SKM-1 treated with dmso at 0.1 percent for 144 hours (cell line): ENCODE data around the gene SPDEF.

Experiments used
- DNase-seq: peaks from one replicate; lab custom pipeline; 2025; ENCODE audit not compliant: unreplicated experiment; lab: John Stamatoyannopoulos, UW

Gene SPDEF

DNA sequence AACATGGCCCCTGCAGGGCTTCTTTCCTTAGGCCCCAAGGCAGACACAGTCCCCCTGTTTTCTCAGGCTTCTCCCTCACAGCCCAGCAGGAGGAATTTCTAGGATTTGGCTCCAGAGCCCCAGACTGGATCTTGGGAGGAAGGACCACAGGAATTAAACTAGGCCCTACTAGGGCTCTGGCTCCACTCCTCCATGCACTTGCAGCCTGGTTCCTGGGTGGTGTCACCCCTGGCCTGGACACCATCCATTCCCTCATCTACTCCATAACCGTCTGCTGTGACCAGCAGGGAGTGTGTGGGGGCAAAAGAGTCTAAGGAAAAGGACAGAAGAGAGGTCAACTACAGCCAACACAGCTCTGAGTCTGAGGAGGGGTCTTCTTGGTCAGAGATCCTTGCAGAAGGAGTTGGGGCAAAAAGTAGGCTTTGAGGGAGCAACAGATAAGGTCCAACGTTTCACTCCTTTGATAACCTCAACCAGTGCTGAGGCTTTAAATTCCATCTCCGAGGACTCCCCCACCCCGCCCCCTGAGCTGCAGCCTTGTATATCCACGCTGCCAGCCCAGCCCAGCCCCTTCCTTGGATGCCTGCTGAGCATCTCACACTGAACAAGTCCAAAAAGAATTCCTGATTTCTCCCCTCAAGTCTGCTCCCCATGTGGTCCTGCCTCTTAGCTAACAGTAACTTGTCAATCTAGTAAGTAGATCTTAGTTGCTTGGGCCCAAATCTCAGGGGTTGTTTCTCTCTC is 27.9 kb upstream of the SPDEF start:
- no peak for DNase-seq

DNA sequence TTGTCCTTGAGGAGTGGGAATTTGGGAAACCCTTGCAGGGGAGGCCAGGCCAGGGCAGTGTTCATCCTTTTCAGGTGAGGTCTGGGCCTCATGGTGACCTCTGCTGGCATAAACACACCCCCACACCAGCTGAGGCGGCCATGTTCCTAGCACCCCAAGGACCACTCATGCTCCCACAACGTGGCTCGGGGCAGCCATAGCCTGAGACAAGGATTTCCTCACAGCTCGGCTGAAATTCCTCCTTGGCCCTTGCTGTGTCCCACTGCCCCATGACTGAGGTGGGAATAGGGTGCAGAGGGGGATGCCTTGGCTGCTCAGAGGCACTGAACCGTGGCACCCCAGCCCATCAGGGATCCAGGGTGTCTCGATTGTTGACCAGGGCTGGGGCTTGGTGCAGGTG is 27.3 kb upstream of the SPDEF start:
- no peak for DNase-seq

DNA sequence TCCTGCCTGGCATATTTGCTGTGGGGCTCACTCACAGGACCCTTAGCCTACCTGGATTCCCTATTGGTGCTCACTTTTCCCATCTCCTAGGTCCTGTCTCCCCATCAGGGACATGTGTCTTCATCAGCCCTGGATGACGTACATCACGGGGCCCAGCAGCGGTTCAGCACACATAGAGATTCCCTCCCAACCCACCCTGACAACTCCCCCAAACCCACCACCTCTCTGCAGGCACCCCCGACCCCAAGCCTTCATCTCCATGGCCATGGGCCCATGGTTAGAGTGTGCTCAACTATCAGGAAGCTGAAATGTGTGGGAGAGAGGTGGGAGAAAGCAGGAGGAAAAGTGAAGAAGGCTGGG is 25.4 kb upstream of the SPDEF start:
- DNase-seq: no peak

DNA sequence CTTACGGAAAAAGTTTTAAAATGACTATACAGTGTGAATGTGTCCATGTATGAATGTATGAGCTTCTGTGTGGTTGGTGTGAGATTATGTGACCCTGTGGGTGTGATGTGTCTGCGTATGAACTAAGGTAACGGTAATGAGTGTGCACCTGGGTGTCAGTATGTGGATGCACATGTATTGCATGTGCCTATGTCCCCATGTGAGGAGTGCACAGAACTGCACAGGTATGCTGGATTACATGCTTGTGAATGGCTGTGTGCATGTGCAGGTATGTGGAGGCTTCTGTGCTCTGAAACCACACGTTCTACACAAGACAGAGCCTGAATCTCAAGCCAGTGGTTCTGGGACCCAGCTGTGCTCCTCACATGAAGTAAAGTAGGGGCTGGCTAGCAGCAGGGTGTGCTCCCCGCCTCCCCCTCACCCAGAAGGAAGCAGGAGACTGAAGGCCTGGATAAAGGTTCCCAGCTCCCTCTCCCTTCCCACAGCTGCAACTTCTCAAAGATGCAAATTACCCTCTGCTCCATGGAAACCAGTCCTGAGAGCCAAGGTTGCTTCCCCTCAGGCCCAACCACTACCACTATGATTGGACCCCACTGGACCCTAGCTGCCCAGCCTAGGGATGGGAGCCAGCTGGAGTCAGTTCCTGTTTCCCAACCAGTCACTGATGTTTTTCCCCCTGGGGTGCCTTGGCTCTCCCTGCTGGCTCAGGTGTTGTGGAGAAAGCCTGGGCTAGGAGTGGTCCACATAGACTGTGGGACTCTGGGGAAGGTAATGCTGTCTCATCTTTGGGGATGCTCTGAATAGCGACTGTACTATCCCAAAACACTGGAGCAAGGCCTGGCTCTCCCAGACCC is 24.8 kb upstream of the SPDEF start:
- no peak for DNase-seq

DNA sequence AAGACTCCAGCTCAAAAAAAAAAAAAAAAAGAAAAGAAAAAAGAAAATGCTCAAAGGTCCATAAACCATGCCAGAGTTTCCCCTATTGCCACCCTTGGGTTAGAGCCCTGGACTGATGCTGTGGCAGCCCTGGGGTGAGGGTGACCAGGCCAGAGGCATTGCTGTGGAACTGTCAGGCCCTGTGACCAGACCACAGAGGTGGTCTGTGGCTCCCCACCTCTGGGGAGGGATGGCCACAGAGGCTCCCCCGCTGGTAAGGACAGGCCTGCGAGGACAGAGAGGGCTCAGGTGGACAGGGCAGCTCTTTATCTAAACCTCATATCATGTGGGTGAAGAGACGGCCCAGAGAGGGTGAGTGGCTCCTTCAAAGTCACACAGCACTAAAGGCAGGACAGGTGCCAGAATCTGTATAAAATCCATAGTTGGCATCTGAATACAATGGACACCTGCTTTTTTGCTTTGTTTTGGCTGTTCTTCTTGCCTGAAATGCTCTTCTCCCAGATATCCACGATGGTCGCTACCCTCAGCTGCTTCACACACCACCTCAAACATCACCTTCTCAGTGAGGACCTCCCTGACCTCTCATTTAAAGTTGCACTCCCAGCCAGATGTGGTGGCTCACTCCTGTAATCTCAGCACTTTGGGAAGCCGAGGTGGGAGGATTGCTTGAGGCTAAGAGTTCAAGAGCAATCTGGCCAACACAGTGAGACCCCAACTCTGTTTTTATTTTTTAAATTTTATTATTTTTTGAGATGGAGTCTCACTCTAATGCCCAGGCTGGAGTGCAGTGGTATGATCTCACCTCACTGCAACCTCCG is 22.5 kb upstream of the SPDEF start:
- no peak for DNase-seq

DNA sequence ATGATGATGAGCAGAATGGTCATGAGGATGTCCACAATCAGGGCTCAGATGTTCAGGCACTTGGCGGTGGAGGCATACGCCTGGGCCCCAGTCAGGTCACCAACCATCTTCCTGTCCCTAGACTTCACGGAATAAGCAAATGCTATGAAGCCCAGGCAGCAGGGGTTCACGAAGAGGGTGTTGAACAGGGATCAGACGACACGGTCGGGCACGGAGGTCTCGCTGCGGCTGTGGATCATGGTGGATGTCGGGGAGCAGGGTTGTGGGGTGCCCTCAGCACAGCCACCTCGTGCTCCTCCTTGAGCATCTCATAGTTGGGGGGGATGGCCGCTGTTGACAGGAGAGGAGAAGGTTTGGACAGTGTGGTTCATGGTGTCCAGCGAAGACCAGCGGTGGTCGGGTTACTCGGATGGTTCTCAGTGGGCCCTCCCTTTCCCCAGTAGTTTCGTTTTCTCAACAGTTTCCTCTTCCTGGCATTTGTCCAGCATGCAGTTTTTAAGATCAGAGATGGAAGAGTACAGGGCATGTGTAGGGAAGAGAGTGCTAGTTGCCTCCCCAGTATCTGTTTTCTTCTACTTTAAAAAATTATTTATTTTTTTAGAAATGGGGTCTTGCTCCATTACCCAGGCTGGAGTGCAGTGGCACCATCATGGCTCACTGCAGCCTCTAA is 20.3 kb upstream of the SPDEF start:
- DNase-seq: no peak

DNA sequence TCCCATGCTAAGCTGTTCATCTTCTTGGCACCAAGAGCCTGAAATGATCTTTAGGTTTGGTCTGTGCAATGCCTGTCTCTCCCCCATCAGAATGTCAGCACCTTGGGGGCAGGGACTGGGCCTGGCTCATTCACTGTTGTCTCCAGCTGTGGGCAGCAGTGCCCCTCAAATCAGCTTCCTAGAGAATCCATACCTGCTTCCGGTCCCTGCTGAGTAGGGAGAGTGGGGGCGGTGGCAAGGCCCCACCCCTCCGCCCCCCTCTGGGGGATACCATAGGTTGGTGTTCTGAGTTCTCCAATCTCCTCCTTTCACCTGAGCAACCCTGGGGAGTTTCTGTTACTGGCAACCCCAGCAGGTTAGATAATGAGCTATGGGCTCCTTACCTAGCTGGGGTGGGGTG is 19.2 kb upstream of the SPDEF start:
- DNase-seq: no peak

DNA sequence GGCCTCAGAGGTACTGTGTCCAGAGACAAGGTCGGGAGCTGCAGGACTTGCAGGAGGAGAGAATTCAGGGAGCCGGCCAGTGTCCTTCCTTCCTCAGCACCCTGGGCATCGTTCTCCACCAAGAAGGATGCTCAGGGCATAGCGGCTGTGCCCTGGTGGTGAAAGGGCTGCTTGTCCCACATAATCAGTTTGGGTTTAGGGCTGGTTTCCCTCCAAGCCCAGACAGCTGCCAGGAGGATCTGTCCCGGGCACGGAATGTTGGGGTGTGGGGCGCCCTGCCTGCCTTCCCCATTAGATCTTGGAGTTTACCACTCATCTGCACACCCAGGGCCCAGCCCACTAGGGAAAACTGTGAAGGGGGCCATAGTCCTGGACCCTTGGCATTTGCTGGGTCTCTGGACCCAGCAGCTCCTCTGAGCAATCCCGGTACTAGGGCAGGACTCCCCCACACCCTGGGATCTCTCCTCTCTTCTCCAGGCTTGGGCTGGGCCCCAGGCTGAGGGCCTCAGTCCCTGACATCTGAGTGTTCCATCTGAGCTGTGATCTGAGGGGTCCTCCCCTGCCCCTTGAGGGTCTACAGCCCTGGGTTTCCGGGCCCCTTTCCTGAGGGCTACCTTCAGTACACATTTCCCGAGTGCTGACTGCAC is 18.6 kb upstream of the SPDEF start:
- no peak for DNase-seq

DNA sequence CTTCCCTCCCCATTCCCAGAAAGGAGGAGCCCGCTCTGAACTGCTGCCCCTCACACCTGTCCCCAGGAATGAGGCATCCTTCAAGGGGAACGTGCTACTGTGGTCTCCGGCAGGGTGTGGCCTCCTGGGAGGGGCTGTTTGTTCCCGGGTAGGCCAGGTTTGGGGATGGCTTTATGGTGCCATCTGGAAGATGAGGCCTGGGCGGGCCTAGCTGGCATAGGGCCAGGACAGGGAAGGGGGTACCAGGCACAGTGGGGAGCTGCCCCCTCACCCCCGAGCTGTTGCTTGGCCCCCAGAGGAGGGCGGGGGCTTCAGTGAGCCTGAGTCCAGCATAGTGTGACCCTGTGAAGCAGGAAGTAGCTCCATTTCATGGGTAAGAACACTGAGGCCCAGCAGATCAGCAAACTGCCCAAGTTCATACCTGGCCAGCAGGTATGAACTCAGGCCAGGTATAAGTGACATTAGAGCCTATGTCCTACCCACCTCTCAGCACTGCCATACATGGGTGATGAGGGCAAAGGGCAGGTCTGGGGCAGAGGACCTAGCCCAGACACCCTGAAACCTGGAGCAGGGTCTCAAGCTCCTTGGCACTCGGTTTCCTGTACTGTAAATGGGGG is 17.5 kb upstream of the SPDEF start:
- no peak for DNase-seq

DNA sequence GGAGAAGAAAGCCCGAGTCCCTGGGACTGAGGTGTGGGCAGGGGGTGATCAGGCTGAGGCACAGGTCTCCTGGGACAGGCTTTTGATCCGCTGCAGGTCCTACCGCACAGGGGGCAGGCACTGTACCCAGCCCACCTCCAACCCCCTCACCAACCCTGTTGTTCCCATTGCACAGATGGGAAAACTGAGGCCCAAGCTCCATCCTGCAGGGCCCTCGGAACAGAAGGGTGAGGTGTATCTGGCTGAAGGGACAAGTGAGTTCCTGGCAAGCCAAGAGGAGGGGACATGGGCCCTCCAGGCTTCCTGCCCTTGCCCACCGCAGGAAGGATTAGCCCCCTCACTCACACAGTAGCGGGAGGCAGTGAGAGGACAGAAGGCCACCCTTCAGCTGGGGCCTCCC is 16.5 kb upstream of the SPDEF start:
- no peak for DNase-seq

DNA sequence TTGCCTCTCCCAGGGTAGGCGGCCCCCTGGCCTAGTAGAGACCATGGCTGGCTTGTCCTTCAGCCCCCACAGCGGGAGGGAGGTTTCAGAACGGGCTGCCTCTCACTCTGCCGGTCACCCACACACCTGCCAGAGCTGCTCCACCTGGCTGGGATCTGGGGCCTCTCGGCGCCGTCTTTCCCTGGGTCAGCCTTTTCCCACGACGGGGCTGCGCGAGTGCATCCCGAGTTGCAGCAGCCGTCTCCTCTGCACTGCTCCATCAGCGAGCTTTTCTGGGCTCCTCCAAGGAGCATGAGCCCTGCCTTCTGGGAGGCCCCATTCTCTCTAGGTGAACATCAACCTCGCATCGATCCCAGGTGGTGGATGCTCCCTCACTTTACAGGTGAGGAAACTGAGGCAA is 15.9 kb upstream of the SPDEF start:
- no peak for DNase-seq

DNA sequence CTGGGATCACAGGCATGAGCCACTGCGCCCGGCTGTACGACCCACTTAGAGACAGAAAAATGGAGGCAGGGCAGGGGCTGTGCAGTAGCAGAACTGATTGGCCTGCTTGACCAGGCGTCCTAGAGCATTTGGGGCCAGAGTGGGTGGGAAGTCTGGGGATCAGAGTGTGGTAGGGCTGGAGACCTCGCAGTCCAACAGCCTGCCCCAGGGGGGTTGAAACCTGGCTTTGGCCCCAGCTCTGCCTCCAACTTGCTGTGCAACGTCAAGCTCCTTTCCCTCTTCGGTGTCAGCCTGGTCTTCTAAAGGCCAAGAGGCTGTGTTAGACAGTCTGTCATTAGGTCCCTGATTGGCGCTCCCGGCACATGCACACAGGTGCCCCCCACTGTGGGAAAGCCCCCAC is 15.3 kb upstream of the SPDEF start:
- no peak for DNase-seq

DNA sequence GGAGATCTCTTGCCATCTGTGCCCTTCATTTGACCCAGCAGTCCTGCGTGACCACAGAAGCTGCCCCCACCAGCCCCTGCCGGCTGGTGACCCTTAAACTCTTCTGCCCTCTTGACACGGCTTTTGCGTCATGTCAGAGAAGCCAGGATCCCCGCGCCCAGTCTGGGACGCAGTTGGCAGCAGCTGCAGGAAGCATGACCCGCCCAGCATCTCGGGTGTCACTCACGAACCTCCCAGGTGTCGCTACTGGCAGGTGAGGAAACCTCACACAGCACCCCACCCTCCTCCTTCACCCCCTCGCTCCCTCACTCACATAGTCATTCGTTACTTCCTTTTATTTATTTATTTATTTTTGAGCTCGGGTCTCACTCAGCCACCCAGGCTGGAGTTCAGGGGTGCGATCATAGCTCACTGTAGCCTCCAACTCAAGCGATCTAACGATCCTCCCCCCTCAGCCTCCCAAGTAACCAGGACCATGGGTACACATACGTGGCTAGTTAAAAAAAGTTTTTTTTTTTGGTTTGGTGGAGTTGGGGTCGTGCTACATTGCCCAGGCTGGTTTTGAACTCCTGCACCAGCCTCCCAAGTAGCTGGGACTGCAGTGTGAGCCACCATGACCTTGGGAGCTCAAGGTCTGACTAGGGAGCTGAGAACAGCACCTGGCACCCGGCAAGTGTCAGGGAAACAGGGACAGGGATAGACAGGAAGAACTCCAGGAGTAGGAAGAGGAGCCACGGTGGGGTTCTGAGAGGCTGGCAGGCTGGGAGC is 14.1 kb upstream of the SPDEF start:
- no peak for DNase-seq

DNA sequence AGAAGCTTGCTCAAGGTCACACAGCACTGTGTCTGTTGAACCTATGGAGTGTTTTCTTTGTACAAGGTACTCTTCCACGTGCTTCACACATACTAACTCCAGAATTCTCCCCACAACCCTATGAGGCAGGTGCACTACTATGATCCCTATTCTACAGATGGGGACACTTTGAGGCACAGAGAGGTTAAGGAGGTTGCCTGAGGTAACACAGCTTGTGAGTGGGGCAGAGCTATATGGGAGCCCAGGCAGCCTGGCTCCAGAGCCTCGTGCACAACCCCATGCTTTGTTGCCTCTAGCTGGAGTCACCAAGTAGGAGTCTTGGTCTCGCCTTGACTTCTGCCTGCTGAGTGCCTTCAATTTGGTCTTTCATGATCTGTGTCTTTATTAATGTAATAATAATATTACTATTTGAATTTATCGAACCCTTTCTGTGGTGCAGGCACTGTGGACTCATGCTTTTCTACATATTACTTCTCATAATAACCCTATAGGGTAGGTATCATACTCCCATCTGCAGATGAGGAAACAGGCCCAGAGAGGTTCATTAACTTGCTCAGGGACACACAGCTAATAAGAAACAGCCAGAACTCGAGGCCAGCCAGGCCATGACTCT is 13.3 kb upstream of the SPDEF start:
- no peak for DNase-seq

DNA sequence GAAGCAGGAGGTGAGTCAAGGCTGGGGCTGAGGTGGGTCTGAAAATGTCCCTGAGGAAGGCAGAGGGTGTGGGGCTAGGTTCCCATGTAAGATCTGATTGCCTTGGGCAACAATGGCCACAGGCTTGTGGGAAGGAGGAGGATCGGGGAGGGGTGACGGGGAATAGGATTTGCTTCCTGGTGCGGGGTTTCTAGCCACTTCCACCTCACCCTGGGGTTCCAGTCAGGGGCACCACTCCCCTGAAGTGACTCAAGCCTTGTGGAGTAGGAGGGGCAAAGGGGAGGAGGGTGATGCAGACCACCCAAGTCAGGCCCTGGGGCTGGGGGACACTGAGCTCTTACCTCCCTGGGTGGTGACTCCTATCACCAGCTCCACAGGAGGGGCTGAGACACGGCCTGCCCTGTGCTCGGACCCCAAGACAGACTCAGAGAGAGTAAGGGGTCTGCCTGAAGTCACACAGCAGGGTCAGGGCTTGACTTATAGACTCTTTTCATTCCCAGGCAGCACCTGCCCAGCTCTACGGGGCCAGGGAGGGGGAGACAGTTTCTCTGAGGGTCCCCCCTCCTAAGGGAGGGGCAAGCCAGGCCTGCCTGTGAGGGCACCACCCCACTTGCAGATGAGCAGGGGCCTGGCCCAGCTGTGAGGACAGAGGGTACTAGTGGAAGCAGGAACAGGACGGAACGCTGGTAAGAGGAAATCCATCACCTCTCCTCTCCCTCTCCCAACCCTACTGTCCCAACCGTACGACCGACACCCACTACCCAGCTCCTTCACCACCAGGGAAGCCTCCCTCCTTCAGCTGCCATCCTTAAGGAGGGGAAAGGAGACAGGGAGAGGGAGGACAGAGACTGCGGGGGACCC is 12.4 kb upstream of the SPDEF start:
- DNase-seq: no peak

DNA sequence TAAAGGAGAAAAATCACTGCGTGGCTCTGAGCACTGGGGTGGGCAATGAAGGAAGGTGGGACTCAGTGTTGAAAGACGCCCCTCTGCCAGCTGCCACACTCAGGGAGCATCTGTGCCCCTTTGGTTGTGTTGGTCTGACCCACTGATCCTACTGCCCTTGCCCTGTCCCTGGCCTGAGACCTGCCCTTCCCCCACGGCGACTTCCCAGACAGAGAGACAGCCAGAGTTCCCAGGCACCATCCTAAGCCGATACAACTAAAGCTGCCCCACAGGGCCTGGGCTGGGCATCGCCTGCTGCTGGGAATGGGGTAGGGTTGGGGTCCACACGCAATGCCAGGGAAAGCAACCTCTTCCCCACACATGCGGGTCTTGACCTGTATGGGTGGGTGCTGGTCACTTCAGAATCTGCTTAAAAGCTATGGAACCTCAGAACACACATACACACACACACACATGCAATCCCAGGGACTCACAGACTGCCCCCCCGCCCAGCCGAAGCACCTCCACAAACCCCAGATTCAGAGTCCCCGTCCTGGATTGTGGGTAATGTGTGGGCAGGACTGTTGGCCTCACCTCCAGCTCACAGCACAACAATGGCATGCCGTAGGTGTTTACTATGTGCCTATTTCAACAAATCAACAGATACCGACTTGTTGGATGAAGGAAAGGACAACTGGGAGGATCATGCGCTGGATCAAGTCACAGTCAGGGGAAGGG is 10.9 kb upstream of the SPDEF start:
- DNase-seq: no peak

DNA sequence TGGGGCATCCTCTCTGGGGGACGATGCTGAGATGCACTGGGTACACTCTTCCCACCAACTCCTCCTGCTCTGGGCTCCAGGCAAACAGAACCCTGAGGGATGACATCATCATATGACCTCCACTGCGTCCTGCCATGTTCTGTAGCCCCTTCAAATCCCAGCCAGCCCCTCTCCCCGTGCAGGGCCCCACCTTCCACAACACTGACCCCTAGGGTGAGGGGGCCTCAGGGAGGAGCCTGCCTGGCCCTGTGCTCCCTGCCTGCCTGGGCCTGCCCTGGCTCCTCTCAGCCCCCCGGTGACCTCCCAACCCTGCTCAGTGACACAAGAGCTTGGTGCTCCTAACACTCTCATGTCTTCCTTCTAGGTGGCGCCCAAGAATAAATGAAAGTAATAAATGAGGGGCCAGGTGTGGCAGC is 9.6 kb upstream of the SPDEF start:
- no peak for DNase-seq

DNA sequence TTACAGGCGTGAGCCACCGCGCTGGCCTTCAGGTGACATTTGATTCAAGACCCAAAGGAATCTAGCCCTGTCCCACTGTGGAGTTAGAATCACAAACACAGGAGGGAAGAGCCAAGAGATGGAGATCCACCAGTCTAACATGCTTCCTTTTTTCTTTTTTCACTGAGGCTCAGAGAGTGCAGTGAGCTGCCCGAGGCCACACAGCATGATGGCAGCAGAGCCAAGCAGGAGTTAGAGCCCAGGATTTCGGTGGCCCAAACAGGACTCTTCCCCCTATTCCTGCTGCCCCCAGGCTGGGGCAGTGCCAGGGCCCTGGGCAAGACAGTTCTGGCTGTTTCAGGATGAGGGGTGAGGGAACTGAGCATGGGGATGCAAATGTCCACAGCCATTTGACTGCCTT is 8.1 kb upstream of the SPDEF start:
- no peak for DNase-seq
